IMR-90 (cell line): Measurements from ENCODE around the gene CLDN22. TPM values are rescaled to one million over a fixed set of nuclear protein-coding genes. Genes with fewer than 3 reads are reported as not detected.

ENCODE experiments used
- ATAC-seq: fragments of 200-7000 bp; cut with Tn5 transposase; 2 replicates; pipeline ENCODE4 v1.9.1; 2020; ENCODE audit warnings: low read depth, mild to moderate bottlenecking, moderate library complexity
- BruUV-seq: library from RNA; stranded (reverse); fragments of 400-500 nt; replicated peaks from 2 replicates; lab custom pipeline; 2021; lab: Mats Ljungman, UMichigan
- CTCF ChIA-PET: fragments of 300-600 bp; formaldehyde crosslinking; extraction: SDS; loops from one replicate; lab custom pipeline; 2021; ENCODE audit warnings: antibody characterized with exemption; lab: Yijun Ruan, JAX
- POLR2A ChIA-PET: fragments of 300-600 bp; sonication (Branson Sonifier 250); formaldehyde crosslinking; loops from one replicate; lab custom pipeline; 2022; ENCODE audit warnings: antibody characterized with exemption; ENCODE audit not compliant: unreplicated experiment; lab: Charles Lee
- DNase-seq: peaks from one replicate; pipeline ENCODE4 v3.0.0; 2013
- H2AFZ ChIP-seq: replicated peaks from 2 replicates; pipeline ENCODE3; 2013; ENCODE audit warnings: low read length, mild to moderate bottlenecking; ENCODE audit not compliant: poor library complexity
- H2AK5ac ChIP-seq: 2 replicates; pipeline ENCODE4 v1.6.1; 2013; ENCODE audit warnings: low read depth, low read length, inconsistent platforms
- H2AK9ac ChIP-seq: replicated peaks from 2 replicates; pipeline ENCODE3; 2013; ENCODE audit warnings: mild to moderate bottlenecking, low read depth, low read length, moderate library complexity; ENCODE audit not compliant: poor library complexity
- H2BK120ac ChIP-seq: 2 replicates; pipeline ENCODE4 v1.6.1; 2013; ENCODE audit warnings: low read depth, low read length, inconsistent platforms
- H2BK15ac ChIP-seq: 3 replicates; pipeline ENCODE4 v1.6.1; 2013; ENCODE audit warnings: low read depth, low read length, inconsistent platforms
- H2BK20ac ChIP-seq: 2 replicates; pipeline ENCODE4 v1.6.1; 2013; ENCODE audit warnings: low read depth, mild to moderate bottlenecking, inconsistent platforms, low read length, moderate library complexity
- H2BK5ac ChIP-seq: 2 replicates; pipeline ENCODE4 v1.6.1; 2013; ENCODE audit warnings: mild to moderate bottlenecking, low read depth, low read length, inconsistent platforms; ENCODE audit not compliant: poor library complexity, severe bottlenecking
- H3K14ac ChIP-seq: replicated peaks from 2 replicates; pipeline ENCODE4 v1.6.1; 2013; ENCODE audit warnings: low read depth, low read length, inconsistent platforms
- H3K18ac ChIP-seq: 2 replicates; pipeline ENCODE4 v1.6.1; 2013; ENCODE audit warnings: low read depth, low read length, control low read depth
- H3K23ac ChIP-seq: 2 replicates; pipeline ENCODE4 v1.6.1; 2013; ENCODE audit warnings: low read depth, low read length, inconsistent platforms
- H3K27ac ChIP-seq: 2 replicates; pipeline ENCODE4 v1.5.1; 2013; ENCODE audit warnings: mild to moderate bottlenecking, control low read depth, low read length; ENCODE audit not compliant: insufficient read depth
- H3K27me3 ChIP-seq: 2 replicates; pipeline ENCODE4 v1.6.1; 2013; ENCODE audit warnings: low read length; ENCODE audit not compliant: control insufficient read depth, insufficient read depth
- H3K36me3 ChIP-seq: 2 replicates; pipeline ENCODE4 v1.6.1; 2013; ENCODE audit warnings: low read length, mixed read lengths; ENCODE audit not compliant: control insufficient read depth, insufficient read depth
- H3K4ac ChIP-seq: 2 replicates; pipeline ENCODE4 v1.6.1; 2013; ENCODE audit warnings: low read depth, low read length, inconsistent platforms
- H3K4me1 ChIP-seq: 2 replicates; pipeline ENCODE4 v1.6.1; 2013; ENCODE audit warnings: low read length, mixed read lengths; ENCODE audit not compliant: control insufficient read depth, insufficient read depth
- H3K4me2 ChIP-seq: 2 replicates; pipeline ENCODE4 v1.6.1; 2013; ENCODE audit warnings: low read depth, mild to moderate bottlenecking, control low read depth, low read length, moderate library complexity
- H3K4me3 ChIP-seq: 2 replicates; pipeline ENCODE4 v1.5.1; 2013; ENCODE audit warnings: low read depth, mild to moderate bottlenecking, control low read depth, low read length, moderate library complexity; ENCODE audit not compliant: insufficient read depth
- H3K56ac ChIP-seq: 2 replicates; pipeline ENCODE4 v1.6.1; 2013; ENCODE audit warnings: low read length, inconsistent platforms; ENCODE audit not compliant: insufficient read depth; ENCODE audit errors: extremely low read depth
- H3K79me1 ChIP-seq, 2 experiments: 2 replicates each; pipeline ENCODE4 v1.6.1; 2013; ENCODE audit warnings: low read length in 2 of 2, inconsistent platforms in 1 of 2, low read depth in 1 of 2
- H3K9ac ChIP-seq: 2 replicates; pipeline ENCODE4 v1.6.1; 2013; ENCODE audit warnings: low read depth, low read length, control low read depth
- H3K9me1 ChIP-seq: 2 replicates; pipeline ENCODE4 v1.6.1; 2013; ENCODE audit warnings: low read length, inconsistent platforms; ENCODE audit not compliant: insufficient read depth
- H3K9me3 ChIP-seq: 2 replicates; pipeline ENCODE4 v1.6.1; 2013; ENCODE audit warnings: low read length; ENCODE audit not compliant: control insufficient read depth, insufficient read depth
- H4K20me1 ChIP-seq: 2 replicates; pipeline ENCODE4 v1.6.1; 2013; ENCODE audit warnings: low read length, inconsistent platforms; ENCODE audit not compliant: insufficient read depth
- H4K5ac ChIP-seq: 2 replicates; pipeline ENCODE4 v1.6.1; 2013; ENCODE audit warnings: mild to moderate bottlenecking, low read depth, low read length, control low read depth
- H4K8ac ChIP-seq, 2 experiments: 2 replicates each; pipeline ENCODE4 v1.6.1; 2013; ENCODE audit warnings: low read depth in 2 of 2, low read length in 2 of 2, control low read depth in 1 of 2, inconsistent platforms in 1 of 2
- H4K91ac ChIP-seq: 2 replicates; pipeline ENCODE4 v1.6.1; 2013; ENCODE audit warnings: low read depth, low read length, inconsistent platforms; ENCODE audit not compliant: insufficient read depth
- CEBPB ChIP-seq: IDR thresholded peaks from 2 replicates; pipeline ENCODE4 v1.6.1; 2012; ENCODE audit warnings: low read depth, low read length, improper control_type of control experiment
- CHD1 ChIP-seq: IDR thresholded peaks from 2 replicates; pipeline ENCODE4 v1.6.1; 2012; ENCODE audit warnings: low read depth, low read length, improper control_type of control experiment
- FOS ChIP-seq: fragments of 150-350 bp; IDR thresholded peaks from 2 replicates; pipeline ENCODE4 v1.6.1; 2016; ENCODE audit warnings: low read depth, low read length
- MAZ ChIP-seq: IDR thresholded peaks from 2 replicates; pipeline ENCODE4 v1.6.1; 2012; ENCODE audit warnings: low read depth, mild to moderate bottlenecking, low read length, improper control_type of control experiment, moderate library complexity, borderline replicate concordance
- NFE2L2 ChIP-seq: fragments of 150-350 bp; IDR thresholded peaks from 2 replicates; pipeline ENCODE4 v1.6.1; 2016; ENCODE audit warnings: low read depth, mild to moderate bottlenecking, low read length
- WGBS, 2 experiments: methylation state at CpG; one replicate each; pipeline versions ENCODE4 v1.1.5 to v1.1.7; 2013; ENCODE audit warnings: missing lambda C conversion rate in 2 of 2; ENCODE audit not compliant: insufficient read length in 1 of 2; ENCODE audit errors: extremely low coverage in 2 of 2; 5-methylcytosine and 5-hydroxymethylcytosine counted together
- dilution Hi-C: fragments of 300-500 bp; cut with HindIII; formaldehyde crosslinking; loops from one replicate; pipeline ENCODE4 v1.14.3; 2018; ENCODE audit warnings: low sequenced_read_pairs; ENCODE audit not compliant: unreplicated experiment
- in situ Hi-C: fragments of 300-500 bp; cut with MboI; formaldehyde crosslinking; loops from 3 replicates; pipeline ENCODE4 v1.14.3; 2019; ENCODE audit warnings: low sequenced_read_pairs, inconsistent platforms, mixed read lengths
- intact Hi-C: fragments of 100-400 bp; cut with micrococcal nuclease; formaldehyde crosslinking; loops from 2 replicates; pipeline ENCODE4 v1.10.0; 2022
- polyA plus RNA-seq, 3 experiments: library from polyadenylated mRNA; depleted of rRNA; stranded (reverse); fragments of >200 nt; gene quantifications; 2 replicates each; pipeline ENCODE4 v1.2.3, GENCODE V29; 2012; ENCODE audit warnings: low replicate concordance in 1 of 3
- total RNA-seq: library from RNA; depleted of rRNA; stranded (reverse); fragments of >200 nt; gene quantifications from 2 replicates; pipeline ENCODE4 v1.2.3, GENCODE V29; 2012
- TF ChIP-seq, protein P1 (sequence below): fragments of 150-350 bp; IDR thresholded peaks from 2 replicates; pipeline ENCODE4 v1.6.1; 2017; ENCODE audit warnings: mild to moderate bottlenecking, antibody characterized with exemption, low read length, low read depth

Gene CLDN22
- total and polyA plus RNA-seq, 2 of the 4 experiments (the other 2 are of a cell fraction), result not detected

GRCh38 chr4:183347566-183347965 is 27.5 kb upstream of the CLDN22 start:
- no peaks in the 10 kb centered on the region for H3K79me1 ChIP-seq
- peak overlapping the region; percentile 21; the same call in 1 of the 2 replicates for H4K5ac ChIP-seq
- H3K36me3 ChIP-seq, result no peaks in the 10 kb centered on the region
- dilution Hi-C loops (no loop called here), intact Hi-C loops (no loop called here), in situ Hi-C loops (no loop called here)
- H4K20me1 ChIP-seq, result no peaks in the 10 kb centered on the region
- peak overlapping the region; percentile 79; the same call in 1 of the 2 replicates for H3K23ac ChIP-seq
- H2BK15ac ChIP-seq, result peak overlapping the region; percentile 60; the same call in 1 of the 3 replicates
- peak overlapping the region; percentile 86 for H2AK5ac ChIP-seq
- peak overlapping the region; percentile 6; the same call in 1 of the 2 replicates for H3K27ac ChIP-seq
- H3K27me3 ChIP-seq, result no peaks in the 10 kb centered on the region
- H4K8ac ChIP-seq, result peak overlapping the region; percentile 4 to 53; a peak in 3 of 4 replicates
- H4K91ac ChIP-seq, result peak overlapping the region; percentile 72
- H3K4me3 ChIP-seq, result no peak overlapping the region
- no peak overlapping the region for H3K4me2 ChIP-seq
- no peak overlapping the region for H3K56ac ChIP-seq
- peak; percentile 50 for DNase-seq
- TF ChIP-seq CEBPB, result peak; percentile 85
- no peak for TF ChIP-seq NFE2L2
- no peak for TF ChIP-seq CHD1
- TF ChIP-seq MAZ, result peak; percentile 23; the same call in 1 of the 2 replicates
- TF ChIP-seq, protein P1, sequence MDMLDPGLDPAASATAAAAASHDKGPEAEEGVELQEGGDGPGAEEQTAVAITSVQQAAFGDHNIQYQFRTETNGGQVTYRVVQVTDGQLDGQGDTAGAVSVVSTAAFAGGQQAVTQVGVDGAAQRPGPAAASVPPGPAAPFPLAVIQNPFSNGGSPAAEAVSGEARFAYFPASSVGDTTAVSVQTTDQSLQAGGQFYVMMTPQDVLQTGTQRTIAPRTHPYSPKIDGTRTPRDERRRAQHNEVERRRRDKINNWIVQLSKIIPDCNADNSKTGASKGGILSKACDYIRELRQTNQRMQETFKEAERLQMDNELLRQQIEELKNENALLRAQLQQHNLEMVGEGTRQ, result no peak
- no peak for TF ChIP-seq FOS
- peak overlapping the region; percentile 92 for H2BK20ac ChIP-seq
- peak overlapping the region; percentile 79 for H2AFZ ChIP-seq
- H3K9ac ChIP-seq, result no peak overlapping the region
- CTCF ChIA-PET, result no interaction called here
- H2BK5ac ChIP-seq, result peak overlapping the region; percentile 62
- WGBS, 2 experiments, result 67% methylated on average over 1 of the region's 4 CpGs; no CpG with 5 or more reads in 1 of the 2 experiments
- POLR2A ChIA-PET, result no interaction called here
- BruUV-seq, result no TSS peak
- H3K18ac ChIP-seq, result peak overlapping the region; percentile 39; the same call in 1 of the 2 replicates
- H3K4ac ChIP-seq, result peak overlapping the region; percentile 81
- H3K14ac ChIP-seq, result peak overlapping the region; percentile 72; the same call in 1 of the 2 replicates
- 0 out of 2 replicates have a peak, but pooled peaks cover 5% of the 10 kb centered on the region for H3K9me1 ChIP-seq
- ATAC-seq, result peak; percentile 59
- H3K9me3 ChIP-seq, result no peaks in the 10 kb centered on the region
- peak overlapping the region; percentile 89 for H2BK120ac ChIP-seq
- peak overlapping the region; percentile 6 for H2AK9ac ChIP-seq
- peaks cover 10% of the 10 kb centered on the region; the same call in 1 of the 2 replicates for H3K4me1 ChIP-seq
